SK-N-SH (cell line): ENCODE results near the gene ARF1. TPM values are rescaled to one million over a fixed set of nuclear protein-coding genes. Genes with fewer than 3 reads are reported as not detected.

Source experiments
- CTCF ChIA-PET: fragments of 300-600, 350-600 bp; formaldehyde crosslinking; extraction: SDS; loops from one replicate; lab custom pipeline; 2021; lab: Yijun Ruan, JAX
- POLR2A ChIA-PET: fragments of 350-600 bp; sonication (Branson Sonifier 250); formaldehyde crosslinking; extraction: SDS; loops from one replicate; lab custom pipeline; 2020; ENCODE audit warnings: antibody characterized with exemption, inconsistent platforms; lab: Yijun Ruan, JAX
- DNase-seq: peaks from one replicate; pipeline ENCODE4 v3.0.0; 2012
- H2AFZ ChIP-seq: fragments of 200-600 bp; sonication (generic); 2 replicates; pipeline ENCODE4 v1.8.1; 2016; ENCODE audit warnings: antibody characterized with exemption, mild to moderate bottlenecking, low read depth
- H3F3A ChIP-seq: fragments of 200-600 bp; sonication (generic); replicated peaks from 2 replicates; pipeline ENCODE3; 2016; ENCODE audit warnings: antibody characterized with exemption, mild to moderate bottlenecking; ENCODE audit not compliant: insufficient read depth
- H3K27ac ChIP-seq, 2 experiments: fragments of 200-500 bp in 1 of 2; fragments of 200-600 bp in 1 of 2; sonication (Bioruptor generic) in 1 of 2; sonication (generic), shearing (Covaris generic) in 1 of 2; 2 replicates each; pipeline versions ENCODE4 v1.5.1 to v1.6.1; 2014 to 2016; ENCODE audit warnings: low read depth in 2 of 2, inconsistent platforms in 1 of 2, low read length in 1 of 2, mild to moderate bottlenecking in 1 of 2, mixed read lengths in 1 of 2
- H3K27me3 ChIP-seq: fragments of 200-600 bp; sonication (generic), shearing (Covaris generic); 2 replicates; pipeline ENCODE4 v1.6.1; 2016; ENCODE audit warnings: mixed run types; ENCODE audit not compliant: insufficient read depth
- H3K36me3 ChIP-seq, 2 experiments: fragments of 200-500 bp in 1 of 2; fragments of 200-600 bp in 1 of 2; sonication (Bioruptor generic) in 1 of 2; sonication (generic) in 1 of 2; replicated peaks in 1 of 2; 2 replicates each; pipeline versions ENCODE3 to v1.5.1; 2014 to 2016; ENCODE audit warnings: low read length in 1 of 2, mild to moderate bottlenecking in 1 of 2; ENCODE audit not compliant: insufficient read depth in 2 of 2, control insufficient read depth in 1 of 2
- H3K4me1 ChIP-seq, 2 experiments: fragments of 200-500 bp in 1 of 2; fragments of 200-600 bp in 1 of 2; sonication (Bioruptor generic) in 1 of 2; sonication (generic), shearing (Covaris generic) in 1 of 2; 2 replicates each; pipeline versions ENCODE4 v1.5.1 to v1.6.1; 2014 to 2016; ENCODE audit warnings: low read depth in 1 of 2, low read length in 1 of 2, mixed run types in 1 of 2; ENCODE audit not compliant: insufficient read depth in 2 of 2, control insufficient read depth in 1 of 2
- H3K4me2 ChIP-seq: fragments of 200-600 bp; sonication (generic), shearing (Covaris generic); 2 replicates; pipeline ENCODE4 v1.6.1; 2017; ENCODE audit warnings: mixed run types
- H3K4me3 ChIP-seq, 2 experiments: fragments of 200-500 bp in 1 of 2; fragments of 200-600 bp in 1 of 2; sonication (Bioruptor generic) in 1 of 2; sonication (generic), shearing (Covaris generic) in 1 of 2; 2 replicates each; pipeline versions ENCODE4 v1.5.1 to v1.8.1; 2014 to 2016; ENCODE audit warnings: low read depth in 2 of 2, inconsistent platforms in 1 of 2, low read length in 1 of 2, mild to moderate bottlenecking in 1 of 2, mixed read lengths in 1 of 2, moderate library complexity in 1 of 2
- H3K79me2 ChIP-seq: fragments of 200-600 bp; sonication (generic); 2 replicates; pipeline ENCODE4 v1.8.1; 2017; ENCODE audit warnings: mild to moderate bottlenecking; ENCODE audit not compliant: insufficient read depth
- H3K9ac ChIP-seq: fragments of 200-600 bp; sonication (generic); 2 replicates; pipeline ENCODE4 v1.6.1; 2017; ENCODE audit warnings: mixed run types
- H3K9me2 ChIP-seq: fragments of 200-600 bp; sonication (generic); 2 replicates; pipeline ENCODE4 v1.6.1; 2017; ENCODE audit warnings: mixed run types
- H3K9me3 ChIP-seq: fragments of 200-600 bp; sonication (generic); 2 replicates; pipeline ENCODE4 v1.6.1; 2017; ENCODE audit warnings: mixed run types, mild to moderate bottlenecking, moderate library complexity
- H4K20me1 ChIP-seq: fragments of 200-600 bp; sonication (generic); 2 replicates; pipeline ENCODE4 v1.6.1; 2017; ENCODE audit warnings: mild to moderate bottlenecking, mixed run types; ENCODE audit not compliant: insufficient read depth
- ELF1 ChIP-seq: IDR thresholded peaks from 2 replicates; pipeline ENCODE4 v1.4.0; 2012
- FOSL2 ChIP-seq: IDR thresholded peaks from 2 replicates; pipeline ENCODE4 v1.4.0; 2012; ENCODE audit warnings: low read depth, mild to moderate bottlenecking, moderate library complexity, borderline replicate concordance
- FOXJ3 ChIP-seq: sonication (generic); formaldehyde crosslinking; IDR thresholded peaks from 2 replicates; pipeline ENCODE4 v1.5.1; 2020; ENCODE audit warnings: mild to moderate bottlenecking, missing genetic modification reagents
- FOXM1 ChIP-seq: IDR thresholded peaks from 2 replicates; pipeline ENCODE4 v1.4.0; 2012; ENCODE audit warnings: low read depth, mild to moderate bottlenecking
- GABPA ChIP-seq: IDR thresholded peaks from 2 replicates; pipeline ENCODE4 v1.4.0; 2012; ENCODE audit warnings: low read depth, mild to moderate bottlenecking
- JUND ChIP-seq: IDR thresholded peaks from 2 replicates; pipeline ENCODE4 v1.4.0; 2012
- MEF2A ChIP-seq: IDR thresholded peaks from 2 replicates; pipeline ENCODE4 v1.4.0; 2012; ENCODE audit warnings: low read depth, borderline replicate concordance
- NRF1 ChIP-seq: IDR thresholded peaks from 2 replicates; pipeline ENCODE4 v1.6.1; 2012; ENCODE audit warnings: low read depth, mild to moderate bottlenecking, low read length
- POLR2AphosphoS5 ChIP-seq: IDR thresholded peaks from 2 replicates; pipeline ENCODE4 v1.6.1; 2012; ENCODE audit warnings: low read depth, low read length
- RXRA ChIP-seq: IDR thresholded peaks from 2 replicates; pipeline ENCODE4 v1.4.0; 2012; ENCODE audit warnings: low read depth, mild to moderate bottlenecking, borderline replicate concordance
- SIN3A ChIP-seq: IDR thresholded peaks from 2 replicates; pipeline ENCODE4 v1.6.1; 2012; ENCODE audit warnings: low read depth, mild to moderate bottlenecking, low read length, moderate library complexity, borderline replicate concordance
- TAF1 ChIP-seq: IDR thresholded peaks from 2 replicates; pipeline ENCODE4 v1.6.1; 2012; ENCODE audit warnings: low read depth, mild to moderate bottlenecking, low read length, moderate library complexity, borderline replicate concordance
- WGBS: methylation state at CpG from one replicate; pipeline ENCODE4 v1.1.6; 2017; ENCODE audit warnings: low lambda C conversion rate; 5-methylcytosine and 5-hydroxymethylcytosine counted together
- polyA plus RNA-seq, 3 experiments: library from polyadenylated mRNA; depleted of rRNA; stranded (reverse); fragments of >200 nt; gene quantifications; 2 replicates each; pipeline ENCODE4 v1.2.3, GENCODE V29; 2012
- TF ChIP-seq, protein P1 (sequence below): IDR thresholded peaks from 2 replicates; pipeline ENCODE4 v1.4.0; 2012; ENCODE audit warnings: low read depth
- TF ChIP-seq, protein P2 (sequence below): fragments of 150-350 bp; IDR thresholded peaks from 2 replicates; pipeline ENCODE4 v1.6.1; 2016; ENCODE audit warnings: mild to moderate bottlenecking, low read depth, low read length

The ARF1 gene
- polyA plus RNA-seq, 1 of the 3 experiments (the other 2 are of a cell fraction), result 713 TPM

DNA sequence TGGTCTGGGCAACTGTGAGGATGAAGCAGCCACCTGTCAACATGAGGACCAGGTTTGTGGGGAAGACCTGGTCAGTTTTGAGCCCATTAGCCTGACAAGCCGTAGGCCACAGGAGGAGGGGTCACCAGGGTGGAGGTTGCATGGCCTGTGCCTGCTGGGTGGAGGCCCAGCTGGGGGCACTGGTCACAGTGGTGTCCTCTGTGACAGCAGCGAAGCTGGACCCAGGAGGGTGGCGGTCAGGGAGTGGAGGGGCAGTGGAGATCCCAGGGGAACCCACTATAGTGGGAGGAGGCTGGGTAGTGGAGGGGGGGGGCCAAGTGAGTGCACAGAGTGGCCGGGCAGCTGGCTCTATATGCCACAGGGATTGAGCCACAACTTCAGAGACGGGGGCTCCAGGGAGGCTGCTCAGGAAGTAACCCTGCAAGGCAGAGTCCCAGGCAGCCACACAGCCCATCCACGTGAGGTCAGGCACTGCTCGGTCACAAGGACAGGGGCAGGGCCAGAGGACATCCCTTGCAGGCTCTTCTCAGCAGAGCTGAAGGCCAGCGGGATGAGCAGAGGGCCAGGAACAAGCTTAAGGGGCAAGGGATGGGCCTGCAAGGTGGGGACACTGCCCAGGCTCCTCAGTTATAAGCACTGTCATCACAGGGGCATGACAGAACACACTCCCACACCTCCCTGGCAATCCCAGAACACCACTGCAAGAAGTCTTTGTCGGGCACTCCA, 22.9 kb downstream of the ARF1 start:
- no peak overlapping the region for H3K4me3 ChIP-seq
- no peak overlapping the region for H3K27ac ChIP-seq
- H3K9ac ChIP-seq, result no peak overlapping the region
- H3K9me3 ChIP-seq, result no peaks in the 10 kb centered on the region
- H3K9me2 ChIP-seq, result no peaks in the 10 kb centered on the region
- H3K79me2 ChIP-seq, result peaks cover 43% of the 10 kb centered on the region
- ChIA-PET POLR2A (no interaction called here), CTCF (no interaction called here)
- peaks cover 12% of the 10 kb centered on the region for H3F3A ChIP-seq
- WGBS, result 78% methylated on average over 6 of the region's 9 CpGs
- TF ChIP-seq NRF1 (no peak), POLR2AphosphoS5 (no peak)
- no peak overlapping the region for H3K4me2 ChIP-seq
- H2AFZ ChIP-seq, result no peak overlapping the region
- no peak for DNase-seq
- H3K27me3 ChIP-seq, result no peaks in the 10 kb centered on the region
- H3K4me1 ChIP-seq, result peaks cover 8 to 43% of the 10 kb centered on the region in 2 experiments; a peak in 3 of 4 replicates
- peaks cover 13 to 30% of the 10 kb centered on the region in 2 experiments for H3K36me3 ChIP-seq
- H4K20me1 ChIP-seq, result peaks cover 15% of the 10 kb centered on the region

GRCh38 chr1:228105996-228106799, 23.7 kb downstream of the ARF1 start:
- ChIA-PET CTCF (interaction anchor here (1.0 to 5.6 kb wide), 3 partner anchors 24 to 107 kb away, joined by 3 to 31 read pairs (median 3); no protein-coding TSS in a partner anchor), POLR2A (interaction anchor here (1.3 kb wide), 1 partner anchor 24 kb away, joined by 3 read pairs; the partner anchor contains the start of gene ARF1)
- peaks cover 7% of the 10 kb centered on the region for H4K20me1 ChIP-seq
- TF ChIP-seq FOXJ3 (CRISPR knock-in tag) (no peak), SIN3A (no peak), FOXM1 (no peak), TAF1 (no peak), JUND (no peak), MEF2A (no peak), FOSL2 (no peak), RXRA (no peak), GABPA (no peak), ELF1 (no peak)
- TF ChIP-seq, protein P1, sequence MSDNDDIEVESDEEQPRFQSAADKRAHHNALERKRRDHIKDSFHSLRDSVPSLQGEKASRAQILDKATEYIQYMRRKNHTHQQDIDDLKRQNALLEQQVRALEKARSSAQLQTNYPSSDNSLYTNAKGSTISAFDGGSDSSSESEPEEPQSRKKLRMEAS, result no peak
- TF ChIP-seq, protein P2, sequence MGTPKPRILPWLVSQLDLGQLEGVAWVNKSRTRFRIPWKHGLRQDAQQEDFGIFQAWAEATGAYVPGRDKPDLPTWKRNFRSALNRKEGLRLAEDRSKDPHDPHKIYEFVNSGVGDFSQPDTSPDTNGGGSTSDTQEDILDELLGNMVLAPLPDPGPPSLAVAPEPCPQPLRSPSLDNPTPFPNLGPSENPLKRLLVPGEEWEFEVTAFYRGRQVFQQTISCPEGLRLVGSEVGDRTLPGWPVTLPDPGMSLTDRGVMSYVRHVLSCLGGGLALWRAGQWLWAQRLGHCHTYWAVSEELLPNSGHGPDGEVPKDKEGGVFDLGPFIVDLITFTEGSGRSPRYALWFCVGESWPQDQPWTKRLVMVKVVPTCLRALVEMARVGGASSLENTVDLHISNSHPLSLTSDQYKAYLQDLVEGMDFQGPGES, result no peak
- H3K9ac ChIP-seq, result no peak overlapping the region
- H3K79me2 ChIP-seq, result peaks cover 37% of the 10 kb centered on the region
- no peak overlapping the region for H3K4me3 ChIP-seq
- peaks cover 5% of the 10 kb centered on the region for H3F3A ChIP-seq
- no peaks in the 10 kb centered on the region for H3K9me3 ChIP-seq
- peaks cover 8 to 24% of the 10 kb centered on the region in 2 experiments for H3K36me3 ChIP-seq
- no peaks in the 10 kb centered on the region for H3K27me3 ChIP-seq
- H3K9me2 ChIP-seq, result no peaks in the 10 kb centered on the region
- H2AFZ ChIP-seq, result no peak overlapping the region
- WGBS, result 43% methylated on average over 5 of the region's 8 CpGs
- DNase-seq, result no peak
- no peak overlapping the region for H3K4me2 ChIP-seq
- H3K4me1 ChIP-seq, result peaks cover 8 to 45% of the 10 kb centered on the region in 2 experiments; a peak in 3 of 4 replicates
- H3K27ac ChIP-seq, result no peak overlapping the region
